ENCODE results near the gene SEZ6.

SEZ6 gene

DNA sequence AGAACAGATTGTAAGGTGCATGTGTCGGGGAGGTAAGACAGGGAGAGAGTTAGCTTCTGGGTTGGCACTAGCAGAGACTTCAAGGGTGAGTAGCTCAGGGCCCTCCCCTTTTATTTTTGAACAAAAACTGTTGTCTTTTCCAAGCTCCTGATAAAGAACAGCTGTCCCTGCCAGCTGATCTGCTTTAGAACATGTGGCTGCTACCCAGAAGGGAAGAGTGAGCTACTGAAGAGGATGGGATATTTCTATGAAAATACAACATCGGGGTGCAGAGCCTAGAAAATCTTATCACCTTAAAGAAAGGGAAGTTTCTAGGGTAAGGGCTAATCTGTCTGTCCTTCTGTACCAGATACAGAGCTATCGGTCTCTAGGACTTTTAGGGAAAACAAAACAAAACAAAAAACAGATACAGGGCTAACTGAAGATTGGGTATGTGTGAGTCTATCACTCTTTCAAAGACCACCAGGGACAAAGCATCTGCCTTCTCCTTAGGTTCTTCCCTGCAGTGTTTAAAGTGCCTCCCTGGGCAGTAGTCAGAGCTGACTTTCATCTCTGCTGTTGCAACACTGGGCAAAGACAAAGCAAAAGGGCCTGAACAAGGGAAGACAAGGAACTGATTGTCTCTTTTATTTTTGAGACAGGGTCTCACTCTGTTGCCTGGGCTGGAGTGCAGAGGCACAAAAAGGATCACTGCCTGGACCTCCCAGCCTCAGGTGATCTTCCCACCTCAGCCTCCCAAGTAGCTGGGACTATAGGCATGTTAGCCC lies 97.9 kb downstream of the SEZ6 start:
- no peak for DNase-seq
- Mint-ChIP-seq H3K4me1 (peaks cover 20% of the 10 kb centered on the region), H3K4me3 (no peak overlapping the region), H3K36me3 (ENCODE audit: low read depth) (peaks cover 36% of the 10 kb centered on the region), H3K27ac (no peak overlapping the region), H3K27me3 (ENCODE audit: low read depth, poor library complexity) (peaks cover 3% of the 10 kb centered on the region), H3K9me3 (no peaks in the 10 kb centered on the region)
- TF ChIP-seq, protein P1, sequence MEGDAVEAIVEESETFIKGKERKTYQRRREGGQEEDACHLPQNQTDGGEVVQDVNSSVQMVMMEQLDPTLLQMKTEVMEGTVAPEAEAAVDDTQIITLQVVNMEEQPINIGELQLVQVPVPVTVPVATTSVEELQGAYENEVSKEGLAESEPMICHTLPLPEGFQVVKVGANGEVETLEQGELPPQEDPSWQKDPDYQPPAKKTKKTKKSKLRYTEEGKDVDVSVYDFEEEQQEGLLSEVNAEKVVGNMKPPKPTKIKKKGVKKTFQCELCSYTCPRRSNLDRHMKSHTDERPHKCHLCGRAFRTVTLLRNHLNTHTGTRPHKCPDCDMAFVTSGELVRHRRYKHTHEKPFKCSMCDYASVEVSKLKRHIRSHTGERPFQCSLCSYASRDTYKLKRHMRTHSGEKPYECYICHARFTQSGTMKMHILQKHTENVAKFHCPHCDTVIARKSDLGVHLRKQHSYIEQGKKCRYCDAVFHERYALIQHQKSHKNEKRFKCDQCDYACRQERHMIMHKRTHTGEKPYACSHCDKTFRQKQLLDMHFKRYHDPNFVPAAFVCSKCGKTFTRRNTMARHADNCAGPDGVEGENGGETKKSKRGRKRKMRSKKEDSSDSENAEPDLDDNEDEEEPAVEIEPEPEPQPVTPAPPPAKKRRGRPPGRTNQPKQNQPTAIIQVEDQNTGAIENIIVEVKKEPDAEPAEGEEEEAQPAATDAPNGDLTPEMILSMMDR (IDR thresholded peaks at IDR 0.05), result no peak

GRCh38 chr17:28906706-28907438 lies 99.0 kb downstream of the SEZ6 start:
- H3K9me3 Mint-ChIP-seq, result no peaks in the 10 kb centered on the region
- DNase-seq, result no peak
- H3K4me1 Mint-ChIP-seq, result peaks cover 25% of the 10 kb centered on the region
- no peak overlapping the region for H3K4me3 Mint-ChIP-seq
- TF ChIP-seq, protein P1 (IDR thresholded peaks at IDR 0.05), result no peak
- peaks cover 4% of the 10 kb centered on the region for H3K27me3 Mint-ChIP-seq (ENCODE audit: low read depth, poor library complexity)
- H3K36me3 Mint-ChIP-seq (ENCODE audit: low read depth), result peaks cover 30% of the 10 kb centered on the region
- no peak overlapping the region for H3K27ac Mint-ChIP-seq

- TF ChIP-seq, protein P1 (IDR thresholded peaks at IDR 0.05), result no peak
- peaks cover 31% of the 10 kb centered on the region for H3K36me3 Mint-ChIP-seq (ENCODE audit: low read depth)
- H3K9me3 Mint-ChIP-seq, result no peaks in the 10 kb centered on the region
- H3K4me1 Mint-ChIP-seq, result peaks cover 31% of the 10 kb centered on the region
- H3K27me3 Mint-ChIP-seq (ENCODE audit: low read depth, poor library complexity), result peaks cover 7% of the 10 kb centered on the region
- H3K4me3 Mint-ChIP-seq, result no peak overlapping the region
- no peak overlapping the region for H3K27ac Mint-ChIP-seq
- DNase-seq, result no peak
Observed at GRCh38 chr17:28906276-28906675, 99.6 kb downstream of the SEZ6 start.

Measured in nephron progenitor cell (in vitro differentiated cells).